ENCODE measurements around the gene GALNT18. TPM values are rescaled to one million over a fixed set of nuclear protein-coding genes. Genes with fewer than 3 reads are reported as not detected.
A peak's percentile ranks its signal among the peaks of the same experiment; 100 is the strongest.

GALNT18 gene
- total RNA-seq, 1 donor from 2014 or later, result 15.6 TPM

DNA sequence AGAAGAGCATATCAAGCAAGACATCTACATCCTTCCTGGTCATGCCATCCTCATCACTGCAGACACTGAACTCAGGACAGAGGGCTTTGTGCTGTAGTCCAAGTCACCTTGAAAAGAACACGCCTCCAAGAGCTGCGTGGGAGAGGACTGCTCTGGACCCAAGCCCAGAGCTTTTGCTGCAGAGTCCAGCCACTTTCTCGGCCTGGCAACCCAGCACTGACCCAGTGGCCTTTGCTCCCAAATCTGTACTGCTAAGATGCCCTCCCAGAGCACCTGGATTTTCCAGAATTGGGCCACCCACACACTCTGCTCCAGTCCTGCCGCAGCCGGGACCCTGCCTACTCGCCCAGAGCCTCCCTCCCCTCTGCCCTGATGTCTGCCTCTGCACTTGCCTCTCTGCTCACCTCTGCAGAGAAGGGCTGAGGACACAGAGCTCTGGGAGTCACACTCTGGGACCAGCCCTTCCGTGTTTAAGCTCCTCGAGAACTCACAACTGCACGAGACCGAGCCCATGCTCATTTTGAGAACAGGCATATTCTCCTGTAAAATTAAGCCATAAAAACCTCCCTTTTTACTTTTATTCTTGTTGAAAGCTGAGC is 185.0 kb downstream of the GALNT18 start:
- DNase-seq (ENCODE audit: low read depth), result peak; percentile 17

DNA sequence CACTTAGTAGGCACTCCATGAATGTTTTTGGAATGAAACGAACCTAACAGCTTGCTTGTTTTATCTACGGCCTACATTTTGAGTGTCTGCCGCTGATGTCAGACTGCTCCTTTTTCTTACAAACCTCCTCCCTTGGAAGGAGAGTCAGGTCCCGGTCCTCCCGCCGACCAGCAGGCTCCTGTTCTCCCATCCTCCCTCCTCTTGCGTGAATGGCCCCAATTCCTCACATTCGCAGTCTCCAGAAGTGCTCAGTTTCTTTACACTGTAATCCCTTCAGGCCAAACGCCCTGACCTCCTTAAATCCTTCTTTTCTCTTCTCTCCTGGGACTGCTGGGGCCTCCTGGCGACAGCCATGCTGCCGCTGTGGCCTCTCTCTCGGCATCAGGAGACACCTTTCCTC is 186.2 kb downstream of the GALNT18 start:
- DNase-seq (ENCODE audit: low read depth), result no peak

DNA sequence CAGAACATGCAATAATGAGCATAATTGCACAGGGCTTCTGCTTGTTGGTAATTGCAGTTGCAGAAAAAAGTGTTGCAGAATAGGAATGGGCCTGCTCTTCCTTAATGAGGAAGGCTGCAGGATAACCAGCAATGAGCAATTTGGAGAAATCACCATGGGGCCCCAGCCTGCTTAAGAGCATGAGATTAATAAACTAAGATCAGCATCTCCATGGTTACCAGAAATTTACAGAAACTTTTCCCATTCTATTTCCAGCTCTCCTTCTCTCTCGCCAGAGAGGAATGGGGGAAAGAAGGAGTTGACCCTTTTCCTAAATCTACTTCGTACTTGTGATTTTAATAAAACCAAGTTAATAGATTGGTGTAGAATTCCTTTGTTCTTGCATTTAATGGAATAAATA is 187.8 kb downstream of the GALNT18 start:
- no peak for DNase-seq (ENCODE audit: low read depth)

DNA sequence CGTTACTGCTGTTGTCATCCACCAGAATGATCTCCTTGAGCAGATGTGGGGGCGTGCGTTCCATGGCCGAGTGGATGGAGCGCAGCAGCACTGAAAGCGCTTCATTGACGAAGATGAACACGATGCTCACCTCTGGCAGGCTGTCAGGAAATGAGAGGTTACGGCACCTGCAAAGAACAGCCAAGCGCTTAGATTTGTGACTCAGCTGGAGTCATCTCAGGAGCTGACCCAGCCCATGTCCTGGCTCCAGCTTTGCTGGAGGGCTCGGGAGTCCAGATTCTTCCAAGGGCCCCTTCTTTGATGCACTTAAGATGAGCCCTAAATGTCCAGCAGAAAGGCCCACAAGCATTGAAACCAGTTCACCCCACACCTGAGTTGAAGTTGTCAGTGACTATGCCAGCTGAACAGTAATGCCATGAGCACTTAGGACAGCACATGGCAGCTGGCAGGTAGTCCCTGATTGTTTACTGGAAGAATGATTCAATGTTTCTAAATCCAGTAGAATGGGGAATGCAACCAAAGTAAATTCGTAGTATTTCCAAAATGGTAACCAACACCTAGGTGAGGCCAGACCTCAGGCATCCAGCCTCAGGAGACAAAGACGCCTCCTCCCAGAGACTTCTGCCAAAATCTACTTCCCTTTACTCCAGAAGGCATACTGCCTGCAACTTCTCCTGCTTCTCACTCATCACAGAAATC is 189.0 kb downstream of the GALNT18 start:
- DNase-seq (ENCODE audit: low read depth), result no peak

DNA sequence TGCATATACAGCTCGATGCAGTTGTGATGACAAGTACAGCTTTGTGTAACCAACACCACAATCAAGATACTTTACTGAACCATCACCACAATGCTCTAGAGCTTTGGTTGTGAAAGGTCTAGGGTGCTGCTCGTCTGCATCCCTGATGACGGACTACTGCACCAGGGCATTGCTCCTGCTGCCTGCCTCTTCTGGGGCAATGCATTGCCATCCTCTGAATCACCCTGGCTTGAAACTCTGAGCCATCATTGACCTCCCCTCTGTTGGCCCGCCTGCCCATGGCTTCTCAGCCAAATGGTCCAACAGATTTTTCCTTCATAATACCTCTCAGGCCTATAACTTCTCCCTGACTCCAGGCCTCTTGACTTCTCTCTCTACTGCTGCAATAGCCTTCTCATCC is 191.4 kb downstream of the GALNT18 start:
- no peak for DNase-seq (ENCODE audit: low read depth)

DNA sequence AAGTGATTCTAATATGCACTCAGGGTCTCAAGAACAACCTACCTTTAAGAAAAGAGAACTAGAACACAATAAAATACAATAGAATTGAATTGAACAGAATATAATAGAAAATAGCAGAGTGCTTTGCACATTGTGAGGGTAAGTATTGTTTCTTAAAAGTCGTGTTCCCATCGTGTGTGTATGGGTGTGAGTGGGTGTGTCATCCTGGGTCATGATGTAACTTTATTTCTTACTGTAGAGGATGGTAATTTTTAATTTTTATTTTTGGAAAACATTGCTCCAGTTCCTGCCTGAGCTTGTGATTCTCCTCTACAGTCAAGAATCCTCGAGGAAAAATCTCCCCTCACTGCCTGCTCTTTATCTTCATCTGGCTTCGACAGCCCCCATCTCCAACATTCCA is 193.1 kb downstream of the GALNT18 start:
- DNase-seq (ENCODE audit: low read depth), result no peak

DNA sequence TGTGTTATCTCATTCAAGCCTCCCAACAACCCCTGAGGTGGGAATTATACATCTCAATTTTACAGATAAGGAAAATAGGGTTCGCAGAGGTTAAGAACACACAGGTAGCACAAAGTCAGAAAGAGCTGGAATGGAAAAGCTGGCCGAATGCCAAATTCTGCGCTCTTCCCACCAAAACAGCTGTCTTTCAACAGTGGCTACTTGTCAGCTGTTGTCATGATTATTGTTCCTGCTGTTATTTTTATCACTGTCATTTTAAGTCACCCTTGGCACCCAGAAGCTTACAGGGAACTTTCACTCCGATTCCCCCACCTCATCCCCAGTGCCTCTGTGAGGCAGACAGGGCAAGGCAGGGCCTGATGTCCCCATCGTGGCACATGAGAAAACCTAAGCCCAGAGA is 194.3 kb downstream of the GALNT18 start:
- no peak for DNase-seq (ENCODE audit: low read depth)

DNA sequence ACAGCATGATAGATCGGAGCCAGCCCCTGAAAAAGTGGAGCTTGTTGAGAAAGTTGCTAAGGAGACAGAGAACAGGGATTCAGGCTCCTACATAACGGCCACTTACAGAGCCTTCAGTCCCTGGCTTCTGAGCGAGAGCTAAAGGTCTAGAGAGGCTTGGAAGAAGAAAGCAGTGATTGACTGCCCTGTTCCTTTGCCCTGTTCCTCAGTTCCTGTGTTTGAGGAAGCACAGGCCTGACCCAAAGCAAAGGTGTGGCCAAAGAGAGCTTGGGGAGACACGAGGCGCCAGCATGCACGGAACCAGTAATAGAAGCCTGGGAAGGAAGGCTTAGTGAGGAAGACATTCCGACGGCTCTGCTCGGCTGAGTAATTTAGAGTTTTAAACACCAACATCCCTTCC is 194.7 kb downstream of the GALNT18 start:
- no peak for DNase-seq (ENCODE audit: low read depth)

DNA sequence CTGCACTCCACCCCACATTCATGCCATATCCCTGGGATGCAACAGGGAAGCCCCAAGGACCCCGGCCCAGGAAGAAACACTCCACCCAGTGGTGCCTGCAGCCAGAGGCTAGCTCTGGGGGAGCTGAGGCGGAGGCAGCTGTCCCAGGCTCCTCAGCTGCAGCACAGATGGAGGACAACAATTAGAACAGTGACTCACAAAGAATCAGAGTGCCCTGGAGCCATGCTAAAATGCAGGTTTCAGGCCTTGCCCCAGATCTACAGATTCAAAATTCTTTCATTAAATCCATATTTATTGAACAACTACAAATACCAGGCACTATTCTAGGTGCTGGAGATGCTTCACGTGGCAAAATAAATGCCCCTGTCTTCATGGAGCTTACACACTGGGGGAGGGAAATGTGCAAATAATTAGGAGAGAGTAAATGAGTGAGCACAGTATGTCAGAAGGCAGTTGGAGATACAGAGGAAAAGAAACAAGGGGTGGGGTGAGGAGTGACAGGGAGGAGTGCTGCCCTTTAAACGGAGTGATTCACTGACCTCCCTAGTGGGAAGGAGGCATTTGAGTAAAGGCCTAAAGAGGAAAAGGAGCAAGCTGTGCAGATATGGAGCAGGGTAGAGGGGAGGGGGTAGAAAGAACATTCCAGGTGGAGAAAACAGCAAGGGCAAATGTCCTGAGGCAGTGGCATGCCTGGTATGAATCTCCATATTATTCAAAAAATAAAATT is 195.4 kb downstream of the GALNT18 start:
- DNase-seq (ENCODE audit: low read depth), result no peak

DNA sequence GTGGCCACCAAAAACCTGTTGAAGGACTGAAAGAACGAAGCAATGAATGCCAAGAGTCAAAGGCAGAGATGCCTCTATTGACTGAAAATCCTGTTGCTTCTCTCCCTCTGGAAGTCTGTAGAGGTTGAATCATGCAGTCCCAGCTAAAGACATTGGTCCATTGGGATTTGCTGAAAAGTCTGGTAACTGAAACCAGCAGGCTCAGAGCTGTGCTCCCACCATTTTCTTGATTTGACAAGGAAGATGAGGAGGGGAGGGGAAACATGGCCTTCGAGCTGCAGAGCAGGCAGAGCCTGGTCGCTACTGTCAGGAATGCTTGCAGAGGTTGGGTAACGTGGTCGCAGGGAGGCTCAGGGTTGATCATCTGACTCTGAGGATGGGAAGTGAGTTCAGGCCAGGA is 196.0 kb downstream of the GALNT18 start:
- no peak for DNase-seq (ENCODE audit: low read depth)

DNA sequence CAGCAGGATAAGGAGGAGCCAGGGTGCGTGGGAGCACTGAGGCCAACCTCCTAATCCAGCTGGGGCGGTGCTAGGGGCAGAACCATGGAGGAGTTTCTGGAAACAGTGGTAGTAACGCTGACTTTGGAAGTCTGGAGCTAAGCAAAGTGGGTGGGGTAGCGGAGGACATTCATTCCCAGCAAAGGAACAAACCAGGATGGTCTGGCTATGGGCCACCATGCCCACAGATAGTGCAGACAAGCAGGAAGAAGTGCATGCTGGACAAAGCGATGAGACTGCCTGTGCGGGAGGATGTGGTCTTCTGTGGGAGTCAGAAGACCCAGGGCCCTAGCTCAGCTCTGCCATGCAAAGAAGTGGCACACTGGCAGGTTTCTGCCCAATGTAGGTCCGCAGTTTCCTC is 197.1 kb downstream of the GALNT18 start:
- no peak for DNase-seq (ENCODE audit: low read depth)

DNA sequence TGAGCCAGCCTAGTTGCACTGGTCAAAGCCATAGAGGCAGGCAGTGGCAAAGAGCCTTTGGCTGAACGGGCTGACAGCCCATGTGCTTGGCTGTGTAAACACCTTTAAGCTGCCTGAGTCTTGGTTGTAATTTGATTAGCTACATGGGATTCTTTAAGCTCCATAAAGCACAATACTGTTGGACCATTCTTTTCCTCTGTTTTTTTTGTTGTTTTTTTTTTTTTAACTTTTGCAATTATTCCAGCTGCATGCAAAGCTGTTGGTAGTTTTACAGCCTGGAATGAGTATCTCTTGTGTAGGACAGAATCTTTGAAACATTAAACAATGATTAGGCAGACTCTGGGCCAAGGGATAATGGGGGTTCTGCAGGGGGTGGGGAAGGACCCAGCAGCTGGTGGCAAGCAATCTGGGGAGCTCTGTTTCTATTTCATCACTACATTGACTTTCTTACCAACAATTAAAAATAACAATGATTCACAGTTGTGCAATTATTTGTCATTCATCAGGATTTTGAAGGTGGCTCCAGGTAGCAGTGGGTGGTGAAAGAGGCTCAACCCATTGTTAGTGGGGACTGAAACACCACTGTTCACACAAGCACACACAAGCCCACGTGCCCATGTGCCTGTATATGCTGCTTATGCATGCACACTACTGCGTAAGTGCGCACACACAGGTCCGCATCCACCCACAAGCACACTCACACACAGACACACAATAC is 199.2 kb downstream of the GALNT18 start:
- DNase-seq (ENCODE audit: low read depth), result peak; percentile 89

DNA sequence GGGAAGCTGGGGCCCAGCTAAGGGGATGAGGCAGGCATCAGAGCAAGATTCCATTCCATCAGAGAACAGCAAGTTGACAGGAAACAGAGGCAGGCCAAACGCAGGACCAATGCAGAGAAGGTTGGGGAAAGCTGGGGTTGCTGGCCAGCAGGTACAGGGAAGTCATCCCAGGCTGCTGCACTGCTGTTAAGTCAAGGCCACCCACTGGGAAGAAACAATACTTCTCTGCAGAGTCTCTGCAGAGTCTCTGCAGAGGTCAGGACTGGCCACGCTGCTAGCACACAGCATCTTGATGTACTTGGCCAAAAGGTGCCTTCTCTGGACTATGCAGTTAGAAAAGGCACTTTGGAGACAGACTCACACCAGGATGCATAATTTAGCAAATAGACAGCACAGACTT is 200.3 kb downstream of the GALNT18 start:
- no peak for DNase-seq (ENCODE audit: low read depth)

DNA sequence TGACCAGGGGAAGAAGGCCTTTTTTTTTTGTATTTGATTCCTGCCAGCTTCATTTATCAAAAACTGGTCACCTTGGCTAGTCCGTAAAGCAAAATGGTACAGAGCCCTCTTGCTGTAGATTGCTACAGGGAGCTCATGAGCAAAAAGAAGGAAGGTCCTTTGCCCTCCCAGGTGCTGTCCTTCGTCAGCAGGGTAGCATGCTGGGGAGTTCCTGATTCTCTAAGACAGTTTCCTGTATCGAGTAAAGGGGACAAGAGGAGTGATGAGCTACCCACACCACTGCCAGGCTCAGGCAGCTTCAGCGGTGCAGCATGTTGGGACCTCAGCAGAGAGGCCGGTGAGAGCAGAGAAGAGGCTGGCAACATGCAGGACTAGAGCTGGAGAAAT is 200.9 kb downstream of the GALNT18 start:
- no peak for DNase-seq (ENCODE audit: low read depth)

DNA sequence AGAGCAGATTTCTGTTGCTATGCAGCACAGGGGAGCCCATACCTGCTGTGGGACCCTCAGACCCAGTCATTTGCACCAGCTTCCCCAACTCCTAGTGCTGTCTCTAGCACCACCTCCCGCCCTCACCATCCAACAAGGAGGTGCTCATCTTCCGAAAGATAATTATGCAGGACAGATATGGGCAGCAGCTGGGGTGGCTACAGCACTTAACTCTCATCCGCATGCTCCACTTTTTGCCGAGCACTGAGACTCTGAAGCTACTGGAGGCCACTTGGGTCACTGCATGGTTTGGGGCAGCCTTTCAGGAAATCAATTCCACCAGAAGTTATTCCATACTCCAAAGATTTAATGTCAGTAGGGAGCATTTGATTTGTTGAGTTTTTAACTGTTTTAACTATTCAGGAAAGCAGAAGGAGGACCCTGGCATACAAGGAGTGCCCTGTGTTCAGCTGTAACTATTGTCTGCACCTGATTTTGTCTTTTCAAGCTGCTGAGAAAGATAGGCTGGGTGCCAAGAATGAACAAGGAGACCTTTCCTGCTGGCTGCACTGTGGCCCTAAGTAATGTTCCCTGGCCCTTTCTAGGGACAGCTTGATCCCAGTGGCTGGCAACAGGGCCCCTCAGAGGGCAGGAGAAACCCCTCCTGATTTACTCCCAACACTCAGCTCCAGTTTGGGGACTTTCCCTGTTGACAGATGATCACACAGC is 201.5 kb downstream of the GALNT18 start:
- no peak for DNase-seq (ENCODE audit: low read depth)

DNA sequence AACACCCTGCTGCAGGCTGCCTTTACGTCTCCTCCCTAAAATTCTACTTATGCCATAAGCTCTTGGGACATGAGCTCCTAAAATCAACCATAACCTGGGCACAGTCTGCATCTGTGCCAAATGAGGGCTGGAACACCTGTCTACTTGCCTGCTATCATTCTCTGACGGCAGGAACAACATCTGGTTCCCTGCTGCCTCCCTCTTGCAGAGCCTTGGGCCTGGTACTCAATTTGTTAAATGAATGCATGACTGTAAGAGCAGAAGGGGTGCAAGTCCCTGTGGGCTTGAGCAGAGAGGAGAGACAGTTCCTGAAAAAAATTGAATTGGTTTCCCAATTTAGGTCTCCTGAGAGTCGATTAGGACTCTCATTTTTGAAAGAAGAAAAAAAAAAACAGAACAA is 202.1 kb downstream of the GALNT18 start:
- no peak for DNase-seq (ENCODE audit: low read depth)

DNA sequence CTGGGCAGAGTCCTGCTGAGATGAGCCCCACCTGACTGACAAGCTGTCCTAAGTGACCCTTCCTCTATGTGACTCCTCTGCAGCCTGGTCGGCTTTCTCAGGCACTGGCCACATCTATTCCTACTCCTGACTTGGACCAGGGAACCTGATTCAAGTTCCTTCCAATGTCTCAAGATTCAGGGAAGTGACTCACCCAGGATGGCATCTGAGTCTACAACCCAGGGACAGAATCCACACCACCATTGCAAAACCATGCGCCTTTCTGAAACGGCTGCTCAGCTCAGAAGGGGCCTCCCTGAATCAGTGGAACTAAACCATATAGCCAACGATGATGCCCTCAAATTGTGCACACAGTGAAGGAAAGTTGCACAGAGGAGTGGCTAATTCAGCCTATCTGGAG is 204.9 kb downstream of the GALNT18 start:
- DNase-seq (ENCODE audit: low read depth), result peak; percentile 85

DNA sequence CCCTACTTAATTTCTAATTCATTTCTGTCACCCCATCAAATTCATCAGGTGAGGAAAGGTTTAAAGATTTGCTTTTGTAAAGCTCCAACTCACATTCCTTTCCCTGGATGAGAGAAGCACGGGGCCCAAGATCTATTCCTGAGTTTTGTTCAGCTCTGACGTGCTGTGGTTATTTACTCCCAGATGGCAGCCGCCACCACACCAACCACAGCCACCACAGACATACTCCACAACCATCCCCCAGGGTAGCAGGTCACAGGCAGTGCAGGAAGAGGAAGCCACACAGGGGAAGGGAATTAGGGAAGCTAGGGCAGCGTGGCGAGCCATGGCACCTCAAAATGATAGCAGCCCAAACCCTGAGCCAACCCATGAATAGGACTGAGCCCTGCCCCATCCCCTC is 205.3 kb downstream of the GALNT18 start:
- DNase-seq (ENCODE audit: low read depth), result peak; percentile 72

DNA sequence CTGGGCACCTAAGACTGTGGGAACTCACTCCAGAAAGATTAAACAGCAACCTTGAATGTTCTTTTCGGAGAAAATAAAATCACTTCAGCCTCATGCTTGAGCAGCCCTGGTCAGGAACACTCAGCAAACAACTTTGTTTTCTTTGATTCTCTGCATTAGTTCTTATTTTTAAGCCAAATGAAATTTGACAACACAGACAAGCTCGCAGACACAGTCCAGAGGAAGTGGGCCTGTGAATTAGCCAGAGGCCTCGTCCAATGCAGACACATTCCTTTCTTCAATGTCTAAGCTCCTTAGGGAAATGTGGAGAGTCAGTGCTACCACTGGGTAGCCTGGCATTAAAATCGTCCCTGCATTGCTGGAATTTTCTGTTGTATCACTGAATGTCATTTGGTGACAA is 205.9 kb downstream of the GALNT18 start:
- peak; percentile 77 for DNase-seq (ENCODE audit: low read depth)

DNA sequence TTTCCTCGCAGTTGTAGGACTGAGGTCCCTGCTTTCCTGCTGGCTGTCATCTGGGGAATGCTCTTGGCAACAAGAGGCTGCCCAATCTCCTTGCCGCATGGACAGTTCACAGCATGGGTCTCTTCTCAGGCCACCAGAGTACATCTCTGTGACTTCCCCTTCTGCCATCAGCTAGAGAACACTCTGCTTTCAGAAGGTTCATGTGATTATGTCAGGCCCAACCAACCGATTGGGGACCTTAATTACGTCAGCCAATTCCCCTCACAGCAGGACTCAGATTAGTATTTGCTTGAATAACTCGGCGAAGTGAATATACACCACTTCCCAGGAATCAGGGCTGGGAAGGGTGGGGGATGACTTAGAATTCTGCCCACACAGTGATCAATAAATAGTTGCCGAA is 206.8 kb downstream of the GALNT18 start:
- DNase-seq (ENCODE audit: low read depth), result no peak

DNA sequence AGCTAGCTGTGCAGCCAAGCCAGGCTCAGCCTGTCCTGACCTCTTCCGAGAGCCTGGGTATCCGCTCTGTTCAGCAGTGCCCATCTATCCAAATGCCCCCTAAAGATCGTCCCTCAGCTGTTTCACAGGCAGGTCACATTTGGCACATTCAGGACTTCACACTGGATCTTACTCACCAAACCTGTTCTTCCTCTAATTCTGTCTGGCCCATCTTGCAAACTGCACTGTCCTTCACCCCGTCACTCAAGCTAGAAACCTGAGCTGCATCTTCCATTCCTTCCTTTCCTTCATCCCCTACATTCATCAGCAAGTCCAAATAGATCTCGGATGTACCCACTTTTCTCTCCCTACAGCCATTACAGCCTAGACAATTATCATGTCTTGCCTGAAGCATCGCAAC is 208.0 kb downstream of the GALNT18 start:
- DNase-seq (ENCODE audit: low read depth), result no peak

DNA sequence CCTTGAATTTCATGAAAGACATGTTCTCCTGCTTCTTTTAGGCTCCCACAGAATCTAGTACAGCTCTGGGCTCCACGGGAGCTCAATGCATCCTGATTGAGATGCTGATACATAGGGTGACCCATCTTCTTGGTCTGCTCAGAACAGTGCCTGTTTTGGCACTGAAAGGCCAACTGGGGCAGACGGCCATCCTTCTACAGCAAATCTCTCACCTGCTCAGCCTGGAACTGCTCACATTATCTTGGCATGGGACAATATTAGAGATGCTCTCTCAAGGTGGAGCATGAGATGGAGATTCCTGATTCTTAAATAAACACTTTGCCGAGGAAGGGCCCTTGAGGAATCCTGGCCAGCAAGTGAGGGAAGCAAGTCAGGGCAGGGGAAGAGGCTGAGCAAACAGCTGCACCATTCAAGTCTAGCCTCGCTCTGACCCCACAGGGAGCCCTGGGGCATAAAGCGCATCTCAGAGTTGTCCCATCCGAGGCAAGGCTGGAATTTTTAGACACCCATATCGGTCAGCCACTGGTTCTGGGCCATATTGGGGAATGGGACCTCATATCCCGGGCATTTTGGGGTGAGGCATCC is 210.3 kb downstream of the GALNT18 start:
- no peak for DNase-seq (ENCODE audit: low read depth)

All from renal cortical epithelial cell (primary cell).